PFSK-1 (cell line): ENCODE measurements around the gene TAT.

Source experiments
- POLR2AphosphoS5 ChIP-seq: IDR thresholded peaks from 2 replicates; pipeline ENCODE4 v1.6.1; 2012; ENCODE audit warnings: low read depth, mild to moderate bottlenecking, control low read depth, low read length, moderate library complexity
- TAF1 ChIP-seq: IDR thresholded peaks from 2 replicates; pipeline ENCODE4 v1.6.1; 2012; ENCODE audit warnings: low read length, control low read depth, borderline replicate concordance; ENCODE audit not compliant: insufficient read depth

GRCh38 chr16:71573387-71574094 lies 3.4 kb downstream of the TAT start:
- TF ChIP-seq POLR2AphosphoS5 (no peak), TAF1 (no peak)
